T-helper 22 cell (primary cell): ENCODE data around the gene DST.

Experiments used
- DNase-seq: peaks from one replicate; pipeline ENCODE4 v3.0.0-alpha.2; 2020; ENCODE audit warnings: low read depth

Gene DST

GRCh38 chr6:56480654-56481337 is 161.9 kb downstream of the DST start:
- no peak for DNase-seq

GRCh38 chr6:56480246-56480645 is 162.4 kb downstream of the DST start:
- no peak for DNase-seq

GRCh38 chr6:56479381-56479780 is 163.3 kb downstream of the DST start:
- no peak for DNase-seq

- DNase-seq, result no peak
Measured at GRCh38 chr6:56478202-56478601, 164.5 kb downstream of the DST start.

- no peak for DNase-seq
Measured at GRCh38 chr6:56477241-56477640, 165.4 kb downstream of the DST start.

GRCh38 chr6:56475736-56476457 is 166.8 kb downstream of the DST start:
- DNase-seq, result no peak

- DNase-seq, result no peak
Measured at GRCh38 chr6:56474532-56474931, 168.2 kb downstream of the DST start.

- no peak for DNase-seq
Measured at GRCh38 chr6:56463443-56463842, 179.2 kb downstream of the DST start.

GRCh38 chr6:56459030-56459805 is 183.5 kb downstream of the DST start:
- no peak for DNase-seq

- DNase-seq, result no peak
Measured at GRCh38 chr6:56458324-56458884, 184.3 kb downstream of the DST start.

GRCh38 chr6:56456785-56457184 is 185.9 kb downstream of the DST start:
- DNase-seq, result no peak

GRCh38 chr6:56450882-56451739 is 191.6 kb downstream of the DST start:
- DNase-seq, result no peak

- DNase-seq, result no peak
Measured at GRCh38 chr6:56450376-56450775, 192.3 kb downstream of the DST start.

- DNase-seq, result no peak
Measured at GRCh38 chr6:56448046-56448445, 194.6 kb downstream of the DST start.

- DNase-seq, result no peak
Measured at GRCh38 chr6:56445818-56446217, 196.9 kb downstream of the DST start.

- DNase-seq, result no peak
Measured at GRCh38 chr6:56444855-56445254, 197.8 kb downstream of the DST start.

GRCh38 chr6:56440551-56440981 is 202.1 kb downstream of the DST start:
- no peak for DNase-seq

GRCh38 chr6:56437171-56437900 is 205.4 kb downstream of the DST start:
- no peak for DNase-seq

- DNase-seq, result no peak
Measured at GRCh38 chr6:56435754-56436153, 206.9 kb downstream of the DST start.

- DNase-seq, result no peak
Measured at GRCh38 chr6:56435326-56435725, 207.4 kb downstream of the DST start.

- no peak for DNase-seq
Measured at GRCh38 chr6:56434606-56435005, 208.1 kb downstream of the DST start.
